Measurements from ENCODE around the gene DRD1. TPM values are rescaled to one million over a fixed set of nuclear protein-coding genes. Genes with fewer than 3 reads are reported as not detected.

The DRD1 gene
- total and polyA plus RNA-seq, 2 experiments from 2014 or later = 0.11 to 0.14 TPM

DNA sequence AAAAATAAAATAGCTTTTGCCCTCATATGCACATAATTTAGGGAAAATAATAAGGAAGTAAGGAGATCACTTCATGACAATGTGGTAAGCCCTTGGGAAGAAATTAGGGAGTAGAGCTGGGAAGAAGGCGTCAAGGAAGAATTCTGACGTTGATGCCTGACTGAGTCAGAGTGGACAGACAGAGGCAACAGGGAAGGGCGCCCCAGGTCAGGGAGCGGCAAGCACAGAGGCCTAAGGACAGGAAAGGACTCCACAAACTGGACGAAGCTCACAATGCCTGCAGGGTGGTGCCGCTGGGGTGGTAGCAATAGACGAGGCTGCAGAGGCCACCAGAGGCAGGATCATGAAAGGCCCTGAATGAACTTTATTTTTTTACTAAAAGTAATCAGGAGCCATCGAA is 7.6 kb downstream of the DRD1 start:
- H3K27ac ChIP-seq (ENCODE audit: low read depth) = no peak overlapping the region
- H3K27me3 ChIP-seq (ENCODE audit: insufficient read depth) = peaks cover 3% of the 10 kb centered on the region
- Mint-ChIP-seq H3K36me3 (ENCODE audit: low read depth) (no peaks in the 10 kb centered on the region), H3K27ac (no peak overlapping the region), H3K4me1 (peaks cover 49% of the 10 kb centered on the region), H3K9me3 (no peaks in the 10 kb centered on the region), H3K4me3 (no peak overlapping the region), H3K27me3 (ENCODE audit: insufficient read depth, low read depth, poor library complexity) (no peaks in the 10 kb centered on the region)
- no peaks in the 10 kb centered on the region for H4K20me1 ChIP-seq (replicated peaks; ENCODE audit: insufficient read depth)
- H3K4me2 ChIP-seq = peak overlapping the region; percentile 1; the same call in 1 of the 2 replicates
- H3K36me3 ChIP-seq (ENCODE audit: insufficient read depth) = no peaks in the 10 kb centered on the region
- peaks cover 72% of the 10 kb centered on the region for H3K4me1 ChIP-seq (ENCODE audit: insufficient read depth)
- H3K4me3 ChIP-seq = no peak overlapping the region
- no peaks in the 10 kb centered on the region for H3K9me2 ChIP-seq (ENCODE audit: insufficient read depth)
- TF ChIP-seq ZNF114 (CRISPR knock-in tag; IDR thresholded peaks at IDR 0.05) (no peak), POLR2AphosphoS5 (IDR thresholded peaks at IDR 0.05; ENCODE audit: low read depth) (no peak), EZH2phosphoT487 (IDR thresholded peaks at IDR 0.05; ENCODE audit: unreplicated experiment) (no peak), ZNF331 (CRISPR knock-in tag; IDR thresholded peaks at IDR 0.05; ENCODE audit: low read depth) (no peak)
- TF ChIP-seq, protein P1, sequence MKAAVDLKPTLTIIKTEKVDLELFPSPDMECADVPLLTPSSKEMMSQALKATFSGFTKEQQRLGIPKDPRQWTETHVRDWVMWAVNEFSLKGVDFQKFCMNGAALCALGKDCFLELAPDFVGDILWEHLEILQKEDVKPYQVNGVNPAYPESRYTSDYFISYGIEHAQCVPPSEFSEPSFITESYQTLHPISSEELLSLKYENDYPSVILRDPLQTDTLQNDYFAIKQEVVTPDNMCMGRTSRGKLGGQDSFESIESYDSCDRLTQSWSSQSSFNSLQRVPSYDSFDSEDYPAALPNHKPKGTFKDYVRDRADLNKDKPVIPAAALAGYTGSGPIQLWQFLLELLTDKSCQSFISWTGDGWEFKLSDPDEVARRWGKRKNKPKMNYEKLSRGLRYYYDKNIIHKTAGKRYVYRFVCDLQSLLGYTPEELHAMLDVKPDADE (IDR thresholded peaks at IDR 0.05) = no peak
- TF ChIP-seq, protein P2, sequence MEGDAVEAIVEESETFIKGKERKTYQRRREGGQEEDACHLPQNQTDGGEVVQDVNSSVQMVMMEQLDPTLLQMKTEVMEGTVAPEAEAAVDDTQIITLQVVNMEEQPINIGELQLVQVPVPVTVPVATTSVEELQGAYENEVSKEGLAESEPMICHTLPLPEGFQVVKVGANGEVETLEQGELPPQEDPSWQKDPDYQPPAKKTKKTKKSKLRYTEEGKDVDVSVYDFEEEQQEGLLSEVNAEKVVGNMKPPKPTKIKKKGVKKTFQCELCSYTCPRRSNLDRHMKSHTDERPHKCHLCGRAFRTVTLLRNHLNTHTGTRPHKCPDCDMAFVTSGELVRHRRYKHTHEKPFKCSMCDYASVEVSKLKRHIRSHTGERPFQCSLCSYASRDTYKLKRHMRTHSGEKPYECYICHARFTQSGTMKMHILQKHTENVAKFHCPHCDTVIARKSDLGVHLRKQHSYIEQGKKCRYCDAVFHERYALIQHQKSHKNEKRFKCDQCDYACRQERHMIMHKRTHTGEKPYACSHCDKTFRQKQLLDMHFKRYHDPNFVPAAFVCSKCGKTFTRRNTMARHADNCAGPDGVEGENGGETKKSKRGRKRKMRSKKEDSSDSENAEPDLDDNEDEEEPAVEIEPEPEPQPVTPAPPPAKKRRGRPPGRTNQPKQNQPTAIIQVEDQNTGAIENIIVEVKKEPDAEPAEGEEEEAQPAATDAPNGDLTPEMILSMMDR (conservative IDR thresholded peaks at IDR 0.05; ENCODE audit: low read depth in 2 of 2) = 0 out of 4 replicates have a peak, but pooled peaks of 1 of the 2 experiments have one; percentile 6
- no peaks in the 10 kb centered on the region for H3F3A ChIP-seq (replicated peaks; ENCODE audit: low read depth)
- DNase-seq (ENCODE audit: low spot score) (peak; percentile 46), ATAC-seq (peak; percentile 57)
- no peak overlapping the region for H2AFZ ChIP-seq
- H3K79me2 ChIP-seq (replicated peaks; ENCODE audit: insufficient read depth) = no peaks in the 10 kb centered on the region

DNA sequence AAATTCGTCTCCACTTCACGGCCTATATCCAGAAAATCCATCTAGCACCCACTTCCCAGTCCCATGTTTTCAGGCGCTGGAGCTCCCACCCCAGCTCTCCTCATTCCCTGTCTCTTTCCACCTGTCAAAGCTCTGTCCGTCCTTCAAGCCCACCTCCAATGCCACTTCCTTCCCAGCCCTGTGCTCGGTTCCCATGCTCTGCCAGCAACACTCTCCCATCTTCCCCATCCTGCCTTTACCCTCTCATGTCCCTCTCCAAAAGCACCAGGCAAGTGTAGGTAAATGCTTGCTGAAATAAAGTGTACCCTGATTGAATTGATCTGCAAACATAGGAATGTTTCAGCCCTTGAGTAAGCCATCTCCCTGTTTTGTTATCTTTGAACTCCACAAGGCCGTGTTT is 9.2 kb downstream of the DRD1 start:
- ATAC-seq (peak; percentile 63), DNase-seq (ENCODE audit: low spot score) (peak; percentile 41)
- H3K36me3 ChIP-seq (ENCODE audit: insufficient read depth) = no peaks in the 10 kb centered on the region
- H3K4me1 Mint-ChIP-seq = peaks cover 38% of the 10 kb centered on the region
- H3K4me1 ChIP-seq (ENCODE audit: insufficient read depth) = peaks cover 61% of the 10 kb centered on the region
- no peaks in the 10 kb centered on the region for H3K9me2 ChIP-seq (ENCODE audit: insufficient read depth)
- peak overlapping the region; percentile 60 for H3K4me2 ChIP-seq
- peak overlapping the region; percentile 48; the same call in 1 of the 2 replicates for H2AFZ ChIP-seq
- no peaks in the 10 kb centered on the region for H3K27me3 Mint-ChIP-seq (ENCODE audit: insufficient read depth, low read depth, poor library complexity)
- no peaks in the 10 kb centered on the region for H3K79me2 ChIP-seq (replicated peaks; ENCODE audit: insufficient read depth)
- peaks cover 3% of the 10 kb centered on the region; the same call in 2 of the 3 replicates for H3K9me3 Mint-ChIP-seq
- no peaks in the 10 kb centered on the region for H4K20me1 ChIP-seq (replicated peaks; ENCODE audit: insufficient read depth)
- H3K27ac Mint-ChIP-seq = peak overlapping the region; percentile 5; the same call in 1 of the 2 replicates
- H3K4me3 Mint-ChIP-seq = no peak overlapping the region
- H3K36me3 Mint-ChIP-seq (ENCODE audit: low read depth) = no peaks in the 10 kb centered on the region
- H3F3A ChIP-seq (replicated peaks; ENCODE audit: low read depth) = no peaks in the 10 kb centered on the region
- H3K4me3 ChIP-seq = no peak overlapping the region
- H3K27ac ChIP-seq (ENCODE audit: low read depth) = peak overlapping the region; percentile 20; the same call in 1 of the 2 replicates
- no peaks in the 10 kb centered on the region for H3K27me3 ChIP-seq (ENCODE audit: insufficient read depth)
- TF ChIP-seq STAT1 (IDR thresholded peaks at IDR 0.05; ENCODE audit: unreplicated experiment) (no peak), ZNF114 (CRISPR knock-in tag; IDR thresholded peaks at IDR 0.05) (no peak), JUNB (IDR thresholded peaks at IDR 0.05; ENCODE audit: unreplicated experiment) (no peak), EZH2phosphoT487 (IDR thresholded peaks at IDR 0.05; ENCODE audit: unreplicated experiment) (no peak), NANOG (IDR thresholded peaks at IDR 0.05; ENCODE audit: borderline replicate concordance) (no peak), POLR2AphosphoS5 (IDR thresholded peaks at IDR 0.05; ENCODE audit: low read depth) (no peak)
- TF ChIP-seq, protein P1 (IDR thresholded peaks at IDR 0.05) = no peak
- TF ChIP-seq, protein P3, sequence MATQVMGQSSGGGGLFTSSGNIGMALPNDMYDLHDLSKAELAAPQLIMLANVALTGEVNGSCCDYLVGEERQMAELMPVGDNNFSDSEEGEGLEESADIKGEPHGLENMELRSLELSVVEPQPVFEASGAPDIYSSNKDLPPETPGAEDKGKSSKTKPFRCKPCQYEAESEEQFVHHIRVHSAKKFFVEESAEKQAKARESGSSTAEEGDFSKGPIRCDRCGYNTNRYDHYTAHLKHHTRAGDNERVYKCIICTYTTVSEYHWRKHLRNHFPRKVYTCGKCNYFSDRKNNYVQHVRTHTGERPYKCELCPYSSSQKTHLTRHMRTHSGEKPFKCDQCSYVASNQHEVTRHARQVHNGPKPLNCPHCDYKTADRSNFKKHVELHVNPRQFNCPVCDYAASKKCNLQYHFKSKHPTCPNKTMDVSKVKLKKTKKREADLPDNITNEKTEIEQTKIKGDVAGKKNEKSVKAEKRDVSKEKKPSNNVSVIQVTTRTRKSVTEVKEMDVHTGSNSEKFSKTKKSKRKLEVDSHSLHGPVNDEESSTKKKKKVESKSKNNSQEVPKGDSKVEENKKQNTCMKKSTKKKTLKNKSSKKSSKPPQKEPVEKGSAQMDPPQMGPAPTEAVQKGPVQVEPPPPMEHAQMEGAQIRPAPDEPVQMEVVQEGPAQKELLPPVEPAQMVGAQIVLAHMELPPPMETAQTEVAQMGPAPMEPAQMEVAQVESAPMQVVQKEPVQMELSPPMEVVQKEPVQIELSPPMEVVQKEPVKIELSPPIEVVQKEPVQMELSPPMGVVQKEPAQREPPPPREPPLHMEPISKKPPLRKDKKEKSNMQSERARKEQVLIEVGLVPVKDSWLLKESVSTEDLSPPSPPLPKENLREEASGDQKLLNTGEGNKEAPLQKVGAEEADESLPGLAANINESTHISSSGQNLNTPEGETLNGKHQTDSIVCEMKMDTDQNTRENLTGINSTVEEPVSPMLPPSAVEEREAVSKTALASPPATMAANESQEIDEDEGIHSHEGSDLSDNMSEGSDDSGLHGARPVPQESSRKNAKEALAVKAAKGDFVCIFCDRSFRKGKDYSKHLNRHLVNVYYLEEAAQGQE (IDR thresholded peaks at IDR 0.05; ENCODE audit: unreplicated experiment) = no peak
